Raji (cell line): ENCODE results near the gene ARHGEF16.

Experiments
- POLR2A ChIP-seq: IDR thresholded peaks from 2 replicates; pipeline ENCODE4 v1.6.1; 2011; ENCODE audit warnings: low read depth, low read length, control low read depth; ENCODE audit not compliant: insufficient read depth

ARHGEF16 gene

DNA sequence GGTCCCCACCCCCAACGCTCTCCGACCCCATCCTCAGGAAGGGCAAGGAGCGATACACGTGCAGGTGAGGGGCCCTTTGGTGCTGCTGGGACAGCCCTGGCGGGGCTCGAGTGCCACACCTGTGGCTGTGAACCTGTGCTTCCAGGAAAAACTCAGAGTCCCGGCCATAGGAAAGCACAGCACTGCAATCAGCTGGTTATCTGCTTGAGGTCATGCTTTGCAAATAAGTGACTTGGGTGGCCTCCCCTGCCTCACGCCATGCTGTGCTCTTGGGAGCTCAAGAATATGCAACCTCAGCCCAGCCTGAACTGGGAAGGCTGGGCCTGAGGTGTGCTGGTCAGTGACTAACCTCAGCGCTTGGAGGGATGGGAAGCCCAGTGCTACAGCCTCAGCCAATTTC lies 36.5 kb upstream of the ARHGEF16 start:
- no peak for TF ChIP-seq POLR2A

DNA sequence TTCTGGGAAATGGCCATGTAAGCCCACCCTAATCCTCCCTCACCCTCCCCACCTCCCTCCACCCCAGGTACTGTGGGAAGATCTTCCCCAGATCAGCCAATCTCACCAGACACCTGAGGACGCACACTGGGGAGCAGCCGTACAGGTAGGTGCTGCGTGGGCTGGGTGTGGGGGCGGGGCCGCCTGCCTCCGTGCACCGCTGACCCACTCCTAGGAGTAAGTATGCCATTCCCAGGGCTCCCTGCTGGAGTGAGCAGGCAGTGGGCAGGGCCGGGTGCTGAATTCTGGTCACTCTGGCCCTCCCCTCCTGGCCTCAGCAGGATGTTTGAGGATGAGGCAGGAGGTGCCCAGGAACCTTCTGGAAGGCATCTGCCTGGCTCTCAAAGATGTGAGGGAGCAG lies 35.9 kb upstream of the ARHGEF16 start:
- no peak for TF ChIP-seq POLR2A

DNA sequence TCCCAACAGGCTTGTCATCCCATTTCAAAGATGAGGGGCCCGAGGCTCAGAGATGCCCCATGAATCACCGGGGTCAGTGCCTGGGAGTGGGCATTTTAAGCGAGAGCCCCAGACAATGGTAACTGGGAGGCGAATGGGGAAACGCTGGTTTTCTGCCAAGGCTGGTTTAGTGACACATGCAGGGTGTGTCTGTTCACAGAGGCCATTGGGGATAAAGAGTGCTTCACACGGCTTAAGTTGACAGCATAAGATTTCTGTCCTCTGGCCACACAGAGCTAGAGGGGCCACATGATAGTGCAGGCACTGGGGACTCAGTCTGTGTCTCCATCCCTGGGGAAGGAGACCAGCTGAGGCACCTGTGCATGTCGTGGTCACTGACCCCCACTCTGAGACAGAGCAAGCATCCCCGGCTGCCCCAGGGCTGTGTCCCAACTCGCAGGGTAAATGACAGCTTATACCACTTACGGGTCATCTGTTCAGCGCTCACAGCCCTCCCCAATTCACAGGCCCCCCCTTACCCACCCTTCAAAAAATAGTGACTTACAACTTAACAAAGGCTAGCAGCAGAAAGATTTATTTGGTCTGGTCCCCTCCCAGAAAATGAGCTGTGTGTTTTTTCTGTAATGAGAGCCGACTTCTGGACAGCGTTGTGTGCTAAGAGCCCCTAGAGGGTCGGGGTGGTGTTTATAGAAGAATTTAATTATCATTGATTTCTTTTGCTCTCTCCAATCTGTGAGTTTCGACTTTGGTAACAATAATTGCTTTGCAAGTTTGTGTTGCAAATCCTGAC lies 34.9 kb upstream of the ARHGEF16 start:
- no peak for TF ChIP-seq POLR2A

DNA sequence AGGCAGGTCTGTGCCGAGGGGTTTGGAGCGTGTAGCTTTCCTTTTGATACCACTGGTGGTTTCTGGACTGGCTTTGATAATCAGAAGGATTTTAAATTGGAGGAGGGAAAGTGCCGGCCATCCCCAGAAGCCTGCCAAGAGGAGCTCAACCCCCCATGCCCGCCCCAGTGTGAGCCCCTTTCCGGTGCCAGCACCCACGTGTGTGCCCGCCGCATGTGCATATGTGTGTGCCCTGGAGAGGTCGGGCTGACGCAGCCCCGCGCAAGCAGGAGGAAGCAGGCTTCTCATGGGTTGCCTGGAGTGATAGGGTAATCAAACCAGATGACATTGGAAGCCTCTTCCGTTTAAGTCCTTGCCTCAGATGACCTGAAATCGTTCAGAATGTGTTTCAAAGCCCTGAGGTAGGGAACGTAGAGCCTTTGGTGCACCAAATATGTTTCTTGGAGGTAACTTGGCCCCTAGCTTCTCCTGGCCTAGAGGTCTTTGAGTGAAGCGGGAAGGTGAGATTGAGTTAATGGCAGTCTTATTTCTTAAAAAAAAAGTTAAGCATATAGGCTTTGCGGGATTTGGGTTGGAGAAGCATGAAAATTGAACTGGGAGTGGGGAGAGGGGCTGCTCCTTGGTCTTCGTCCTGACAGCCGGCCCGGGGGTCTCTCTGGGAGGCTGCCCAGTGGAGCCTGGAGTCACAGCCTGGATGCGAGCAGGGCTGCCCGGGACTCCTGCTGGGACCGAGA lies 34.1 kb upstream of the ARHGEF16 start:
- no peak for TF ChIP-seq POLR2A

DNA sequence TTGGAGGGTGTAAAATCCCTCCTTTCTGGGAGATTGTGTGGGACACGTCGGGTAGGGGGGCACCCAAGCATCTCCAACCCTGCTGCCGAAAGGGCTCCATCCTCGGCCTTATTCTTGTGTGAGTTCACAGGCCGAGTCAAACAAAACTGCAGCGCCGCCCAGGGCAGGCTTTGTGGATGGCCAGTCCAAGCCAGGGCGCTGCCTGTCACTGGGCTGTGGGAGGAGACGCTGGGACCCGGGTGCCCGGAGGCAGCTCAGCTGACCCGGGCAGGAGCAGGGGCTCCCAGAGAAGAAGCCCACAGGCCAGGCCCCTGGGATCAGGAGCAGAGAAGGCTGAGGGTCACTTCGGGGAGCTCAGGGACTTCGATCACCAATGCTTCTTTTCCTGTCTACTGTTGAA lies 31.8 kb upstream of the ARHGEF16 start:
- no peak for TF ChIP-seq POLR2A

DNA sequence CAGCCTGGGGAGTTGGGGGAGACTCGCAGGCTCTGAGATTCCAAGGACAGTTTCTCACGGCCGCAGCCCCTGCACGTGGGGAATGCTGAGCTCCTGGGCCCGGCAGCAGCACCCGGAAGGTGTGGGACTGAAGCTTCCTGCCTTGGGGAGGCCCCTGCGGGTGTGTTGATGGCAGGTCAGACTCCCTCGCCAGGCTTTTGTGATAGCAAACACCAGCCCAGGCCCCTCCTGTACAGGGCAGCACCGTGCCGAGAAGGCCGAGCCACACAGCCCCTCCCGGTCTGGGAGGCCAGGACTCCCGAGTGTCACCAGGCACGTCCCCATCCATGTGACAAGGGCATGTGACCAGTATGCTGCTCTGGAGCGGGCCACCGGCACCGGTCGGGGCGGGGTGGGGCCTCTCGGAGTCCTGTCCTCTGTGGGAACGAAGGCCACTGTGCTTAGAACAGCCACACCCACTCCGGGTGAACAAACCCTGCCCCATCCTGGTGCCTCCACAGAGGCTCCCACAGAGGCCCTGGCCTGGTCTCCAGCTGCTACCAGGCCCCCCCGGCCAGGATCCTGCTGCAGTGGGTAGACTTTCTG lies 31.1 kb upstream of the ARHGEF16 start:
- no peak for TF ChIP-seq POLR2A

DNA sequence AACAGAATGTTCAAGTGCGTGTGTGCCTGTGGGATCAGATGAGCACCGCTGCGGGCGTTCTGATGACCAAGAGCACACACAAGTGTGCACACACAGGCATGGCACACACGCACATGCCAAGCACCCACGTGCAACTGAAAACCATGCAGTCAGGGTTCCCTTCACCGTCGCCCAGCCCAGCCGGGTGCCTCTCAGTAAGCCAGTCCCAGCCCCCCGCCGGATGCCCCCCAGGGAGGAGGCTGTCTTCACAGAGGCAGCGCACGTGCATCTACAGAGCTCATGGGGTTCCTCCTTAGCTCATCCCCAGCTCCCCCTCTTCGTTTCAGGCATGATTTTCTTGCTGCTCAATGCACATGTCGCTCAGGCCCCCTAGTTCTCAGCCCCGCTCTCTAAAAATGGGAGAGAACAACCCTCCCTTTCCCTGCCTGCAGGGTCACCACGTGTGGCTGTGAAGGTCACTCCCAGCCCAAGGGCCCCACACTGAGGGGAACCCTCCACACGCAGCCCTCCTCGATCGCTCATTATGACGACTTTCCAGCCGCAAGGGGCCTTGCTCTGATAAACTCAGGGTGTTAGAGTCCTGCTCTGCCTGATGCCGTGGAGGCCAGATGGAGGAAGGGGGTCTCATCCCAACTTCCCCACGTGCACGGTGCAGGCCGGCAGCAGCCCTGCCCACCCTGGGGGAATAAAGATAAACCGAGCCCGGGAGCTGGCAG lies 30.4 kb upstream of the ARHGEF16 start:
- TF ChIP-seq POLR2A, result no peak

DNA sequence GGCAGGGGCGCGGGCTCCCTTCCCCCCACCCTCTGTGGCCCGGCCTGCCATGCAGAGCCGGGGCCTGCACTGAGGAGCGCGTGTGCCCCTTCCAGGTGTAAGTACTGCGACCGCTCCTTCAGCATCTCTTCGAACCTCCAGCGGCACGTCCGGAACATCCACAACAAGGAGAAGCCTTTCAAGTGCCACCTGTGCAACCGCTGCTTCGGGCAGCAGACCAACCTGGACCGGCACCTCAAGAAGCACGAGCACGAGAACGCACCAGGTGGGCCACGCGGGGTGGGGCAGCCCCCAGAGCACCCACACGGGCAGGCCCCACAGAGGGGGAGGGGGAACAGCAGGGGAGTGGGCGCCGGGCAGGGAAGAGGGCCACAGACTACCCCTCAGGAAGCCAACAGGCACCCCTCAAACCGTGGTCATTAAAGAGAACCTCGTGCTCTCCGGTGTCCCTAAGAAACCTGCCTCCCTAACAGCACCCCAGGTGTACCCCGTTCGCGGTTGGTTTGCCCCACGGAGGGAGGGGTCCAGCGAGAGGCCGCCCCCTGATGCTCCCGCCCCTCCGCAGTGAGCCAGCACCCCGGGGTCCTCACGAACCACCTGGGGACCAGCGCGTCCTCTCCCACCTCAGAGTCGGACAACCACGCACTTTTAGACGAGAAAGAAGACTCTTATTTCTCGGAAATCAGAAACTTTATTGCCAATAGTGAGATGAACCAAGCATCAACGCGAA lies 28.8 kb upstream of the ARHGEF16 start:
- TF ChIP-seq POLR2A, result no peak

DNA sequence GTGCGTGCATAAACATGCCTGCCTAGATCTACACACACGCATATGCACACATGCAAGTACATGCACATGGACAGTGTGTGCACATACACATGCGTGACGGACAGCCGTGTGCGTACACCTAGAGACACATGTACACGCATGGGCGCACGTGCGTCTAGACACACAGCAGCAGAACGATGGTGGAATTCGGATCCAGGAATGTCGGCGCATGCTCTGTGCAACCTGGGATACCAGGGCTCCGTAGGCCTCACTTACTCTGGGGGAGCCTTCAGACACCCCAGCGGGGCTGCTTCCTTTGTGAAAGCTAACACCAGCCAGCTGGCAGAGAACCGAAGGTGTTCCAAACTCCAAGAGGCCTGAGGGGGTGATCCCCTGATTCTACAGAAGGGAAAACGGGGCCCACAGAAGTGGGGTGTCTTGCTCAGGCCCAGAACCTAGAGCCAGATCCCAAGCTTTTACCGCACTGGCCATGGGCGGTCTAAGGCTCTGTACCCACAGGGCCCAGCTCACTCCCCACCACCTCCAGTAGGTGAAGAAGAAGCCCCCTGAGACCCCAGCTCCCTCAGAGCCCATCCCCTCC lies 27.4 kb upstream of the ARHGEF16 start:
- TF ChIP-seq POLR2A, result no peak

DNA sequence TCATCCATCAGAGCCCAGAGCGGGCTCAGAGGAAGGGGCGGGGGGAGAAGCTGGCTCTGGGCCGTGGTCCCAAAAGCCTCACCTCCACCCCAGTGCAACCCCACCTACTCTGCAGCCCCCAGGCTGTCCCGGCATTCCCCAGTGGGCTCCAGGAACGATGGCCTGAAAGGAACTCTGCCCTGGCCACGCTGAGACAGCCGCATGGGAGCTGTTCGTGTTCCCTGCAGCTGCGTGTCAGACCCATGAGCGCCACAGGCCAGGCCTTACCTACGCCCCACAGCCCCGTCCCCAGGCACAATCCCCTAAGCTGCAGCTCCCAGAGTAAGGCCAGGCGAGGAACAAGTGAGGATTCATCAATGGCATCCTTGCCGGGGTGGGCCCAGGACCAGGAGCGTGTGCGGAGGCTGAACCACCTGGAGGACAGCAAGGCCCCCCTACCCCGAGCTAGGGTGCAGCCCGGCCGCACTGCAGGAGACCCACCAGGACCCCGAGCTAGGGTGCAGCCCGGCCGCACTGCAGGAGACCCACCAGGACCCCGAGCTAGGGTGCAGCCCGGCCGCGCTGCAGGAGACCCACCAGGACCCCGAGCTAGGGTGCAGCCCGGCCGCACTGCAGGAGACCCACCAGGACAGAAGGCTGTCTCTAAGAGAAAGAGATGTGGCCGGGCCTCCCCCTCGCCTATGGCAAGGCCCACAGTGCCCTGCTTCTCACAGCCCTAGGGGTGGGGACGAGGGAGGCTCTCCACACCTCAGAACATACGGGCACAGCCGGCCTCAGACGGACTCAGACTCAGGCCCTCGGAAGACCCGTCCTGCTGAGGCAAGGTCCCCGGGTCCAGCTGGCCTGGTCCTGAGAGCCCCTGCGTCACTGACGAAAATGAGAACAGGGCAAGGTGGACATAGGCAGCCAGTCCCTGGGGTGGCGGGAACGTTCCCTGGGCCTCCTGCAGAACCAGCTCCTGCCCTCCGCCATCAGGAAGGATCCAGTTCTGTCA lies 26.5 kb upstream of the ARHGEF16 start:
- TF ChIP-seq POLR2A, result no peak

DNA sequence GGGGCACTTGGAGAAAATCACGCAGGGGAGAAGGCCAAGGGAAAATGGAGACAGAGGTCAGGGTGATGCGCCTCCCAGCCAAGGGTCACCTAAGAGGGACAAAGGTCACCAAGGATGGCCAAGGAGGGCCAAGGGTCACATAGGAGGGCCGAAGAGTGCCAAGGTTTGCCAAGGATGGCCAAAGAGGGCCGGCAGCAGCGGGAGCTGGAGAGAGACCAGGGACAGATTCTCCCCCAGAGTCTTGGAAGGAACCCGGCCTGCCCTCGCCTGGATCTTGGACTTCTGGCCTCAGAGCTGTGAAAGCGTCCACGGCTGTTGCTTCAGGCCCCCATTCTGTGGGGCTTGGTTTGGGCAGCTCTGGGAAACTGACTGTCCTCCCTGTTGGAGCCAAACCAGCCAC lies 25.6 kb upstream of the ARHGEF16 start:
- TF ChIP-seq POLR2A, result no peak

DNA sequence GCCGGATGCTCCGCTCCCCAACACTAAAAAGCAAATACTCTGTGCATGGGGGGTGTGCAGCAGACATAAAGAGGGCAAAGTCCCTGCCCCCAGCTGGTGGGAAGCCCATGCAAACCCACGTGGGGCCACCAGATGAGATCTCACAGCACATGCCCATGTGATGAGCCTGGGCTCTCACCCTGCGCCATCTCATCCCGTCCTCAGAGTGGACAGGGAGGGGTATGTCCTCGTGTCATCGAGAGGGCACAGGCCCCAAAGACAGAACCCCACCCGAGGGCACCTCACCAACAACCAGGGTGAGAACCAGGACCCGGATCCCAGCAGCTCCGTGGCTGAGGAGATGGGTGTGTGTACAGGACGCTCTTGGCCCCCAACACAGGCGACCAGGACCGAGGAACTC lies 25.1 kb upstream of the ARHGEF16 start:
- TF ChIP-seq POLR2A, result no peak

DNA sequence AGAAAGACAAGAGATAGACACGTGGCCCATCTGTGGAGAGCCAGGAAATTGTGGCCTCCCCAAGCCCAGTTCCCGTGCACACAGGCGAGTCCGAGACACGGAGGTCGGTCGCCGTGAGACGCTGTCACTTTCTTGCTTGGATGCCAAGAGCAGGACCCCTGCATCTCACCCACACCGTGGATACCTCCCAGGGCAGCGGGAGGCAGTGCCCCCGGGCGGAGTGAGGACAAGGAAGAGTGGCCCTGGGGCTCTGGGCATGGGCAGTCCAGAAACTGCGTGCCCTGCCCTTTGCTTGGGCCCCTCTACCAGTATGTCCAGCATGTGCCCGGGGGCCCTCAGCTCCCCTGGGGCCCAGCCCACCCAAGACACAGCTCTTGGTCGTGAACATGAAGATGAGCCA lies 24.7 kb upstream of the ARHGEF16 start:
- TF ChIP-seq POLR2A, result no peak
